Stimulated activated CD4-positive, alpha-beta T cell treated with anti-CD3 and anti-CD28 coated beads, Interleukin-4, amount 100 ng/mL, for 4 hours (primary cell): ENCODE results near the gene KCNQ2.
A peak's percentile ranks its signal among the peaks of the same experiment; 100 is the strongest.

Experiments used
- DNase-seq, 2 experiments: peaks; one replicate each; pipeline ENCODE4 v3.0.0-alpha.2; 2020

The KCNQ2 gene

GRCh38 chr20:63452341-63452740 lies 20.1 kb downstream of the KCNQ2 start:
- DNase-seq, result no peak

DNA sequence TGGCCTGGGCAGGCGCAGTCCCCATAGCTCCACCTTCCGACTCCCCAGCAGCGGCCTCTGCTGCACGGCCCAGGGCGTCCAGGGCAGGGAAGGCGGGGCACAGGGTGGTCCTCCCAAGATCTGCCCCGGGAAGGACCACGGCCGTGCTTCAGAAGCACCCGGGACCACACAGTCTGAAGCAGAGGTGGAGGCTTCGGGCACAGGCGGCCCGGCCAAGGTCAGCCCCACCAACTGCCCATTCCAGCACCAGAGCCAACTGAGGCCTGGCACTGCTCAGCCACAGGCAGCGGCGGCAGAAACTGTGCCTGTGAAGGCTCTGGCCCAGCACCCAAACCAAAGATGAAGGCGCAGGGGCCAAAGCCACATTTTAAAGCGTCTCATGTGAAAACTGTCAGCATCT lies 20.6 kb downstream of the KCNQ2 start:
- no peak for DNase-seq

- DNase-seq, result no peak
Measured at GRCh38 chr20:63449796-63450730, 22.4 kb downstream of the KCNQ2 start.

GRCh38 chr20:63449025-63449424 lies 23.4 kb downstream of the KCNQ2 start:
- DNase-seq, result no peak

GRCh38 chr20:63448031-63448430 lies 24.4 kb downstream of the KCNQ2 start:
- DNase-seq, result no peak

- DNase-seq, result no peak
Measured at GRCh38 chr20:63447320-63447719, 25.1 kb downstream of the KCNQ2 start.

GRCh38 chr20:63446216-63447024 lies 26.0 kb downstream of the KCNQ2 start:
- DNase-seq, result no peak

DNA sequence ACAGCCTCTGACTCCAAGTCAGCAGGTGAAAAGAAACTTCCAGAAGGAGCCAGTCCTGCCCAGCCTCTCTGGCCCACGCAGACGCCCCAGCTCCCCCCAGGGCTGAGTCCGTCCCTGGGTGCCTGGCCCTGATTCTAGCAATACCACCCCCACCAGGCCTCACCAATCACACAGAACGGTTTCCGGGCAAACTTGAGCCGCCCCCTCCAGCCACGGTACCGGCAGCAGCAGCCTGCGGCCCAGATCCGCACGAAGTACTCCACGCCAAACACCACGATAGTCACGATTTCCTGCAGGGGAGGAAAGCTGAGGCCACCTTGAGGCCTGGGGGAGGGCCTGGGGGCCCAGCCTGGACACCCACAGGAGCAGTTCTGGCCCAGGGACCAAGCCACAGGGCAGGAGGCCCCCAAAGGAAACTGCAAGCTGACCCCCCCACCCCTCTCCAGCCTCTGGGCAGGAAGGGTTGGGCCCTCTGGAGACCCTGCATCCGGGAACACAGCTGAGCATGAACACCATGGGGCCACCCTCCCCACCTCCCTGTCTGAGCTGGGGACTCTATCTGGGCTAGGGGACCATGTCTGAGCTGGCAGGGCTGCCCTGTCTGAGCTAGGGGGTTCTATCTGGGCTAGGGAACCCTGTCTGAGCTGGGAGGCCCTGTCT lies 27.2 kb downstream of the KCNQ2 start:
- DNase-seq, result no peak

- DNase-seq, result no peak
Measured at GRCh38 chr20:63444548-63444947, 27.9 kb downstream of the KCNQ2 start.

DNA sequence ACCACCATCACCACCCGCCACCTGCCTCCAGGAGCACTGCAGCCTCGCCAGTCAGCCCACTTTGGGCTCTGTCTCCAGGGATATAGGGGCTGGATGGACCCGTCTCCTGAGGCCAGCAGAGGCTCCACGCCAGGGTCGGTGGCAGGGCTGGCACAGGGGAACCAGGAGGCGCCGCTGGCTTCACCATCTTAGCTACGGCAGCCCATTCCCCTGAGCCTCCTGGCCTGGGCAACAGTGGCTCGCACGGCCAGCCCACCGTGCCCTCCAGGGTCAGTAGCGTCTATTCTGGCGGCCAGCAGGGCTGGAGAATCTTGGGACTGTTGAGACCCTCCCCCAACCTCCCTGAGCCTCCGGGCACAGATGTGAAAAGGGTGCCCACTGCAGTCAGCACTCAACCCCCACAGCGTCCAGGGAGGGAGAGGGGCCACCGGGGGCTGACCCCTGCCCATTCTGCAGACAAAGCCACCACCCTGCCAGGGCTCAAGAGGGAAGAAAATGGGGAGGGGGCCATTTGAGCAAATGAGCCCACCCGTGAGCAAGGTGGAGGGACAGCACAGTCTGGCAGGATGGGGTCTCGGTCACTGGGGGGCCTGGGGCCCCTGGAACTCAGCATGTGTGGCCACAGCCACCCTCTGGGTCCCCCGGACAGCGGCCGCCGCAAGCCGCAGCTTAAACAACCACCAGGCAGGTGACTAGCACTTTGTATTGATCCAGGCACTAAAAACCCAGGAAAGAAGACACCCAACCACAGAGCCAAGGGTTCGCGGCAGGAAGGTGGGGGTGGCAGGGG lies 28.7 kb downstream of the KCNQ2 start:
- DNase-seq, result no peak

DNA sequence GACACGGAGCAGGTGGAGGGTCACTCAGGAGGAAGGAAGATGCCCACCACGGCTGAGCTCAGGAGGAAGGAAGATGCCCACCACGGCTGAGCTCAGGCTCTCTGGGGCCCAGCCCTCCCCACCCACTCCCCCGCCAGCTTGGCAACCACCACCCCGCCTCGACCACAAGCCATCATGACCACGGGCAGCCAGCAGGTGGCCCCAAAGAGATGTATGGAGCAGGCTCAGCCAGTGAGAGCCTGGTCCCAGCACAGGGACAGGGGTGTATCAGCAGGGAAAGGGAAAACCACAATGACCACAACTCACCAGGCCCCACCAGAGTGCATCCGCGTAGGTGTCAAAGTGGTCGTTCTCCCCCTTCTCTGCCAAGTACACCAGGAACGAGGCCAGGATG lies 30.4 kb downstream of the KCNQ2 start:
- peak; percentile 55 to 57 for DNase-seq

GRCh38 chr20:63441136-63442099 lies 31.0 kb downstream of the KCNQ2 start:
- no peak for DNase-seq

GRCh38 chr20:63440366-63440955 lies 32.0 kb downstream of the KCNQ2 start:
- DNase-seq, result no peak

DNA sequence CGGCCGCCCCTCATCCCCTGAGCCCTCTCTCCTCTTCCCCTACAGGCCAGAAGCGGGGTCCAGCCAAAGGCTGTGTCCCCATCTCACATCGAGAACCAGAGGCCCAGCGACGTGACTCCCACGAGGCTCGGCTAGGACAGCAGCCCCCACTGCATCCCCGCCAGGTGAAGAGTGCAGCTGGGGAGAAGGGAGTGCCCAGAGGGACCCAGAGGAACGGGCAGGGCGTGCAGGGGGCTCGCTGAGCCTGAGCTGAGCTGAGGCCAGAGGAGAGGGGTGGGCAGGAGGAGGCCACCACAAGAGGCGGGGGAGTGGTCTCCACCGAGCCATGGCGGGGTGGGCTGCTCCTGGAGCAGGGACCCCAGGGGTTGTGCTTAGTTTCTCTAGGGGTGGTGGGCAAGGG lies 32.6 kb downstream of the KCNQ2 start:
- DNase-seq, result no peak

DNA sequence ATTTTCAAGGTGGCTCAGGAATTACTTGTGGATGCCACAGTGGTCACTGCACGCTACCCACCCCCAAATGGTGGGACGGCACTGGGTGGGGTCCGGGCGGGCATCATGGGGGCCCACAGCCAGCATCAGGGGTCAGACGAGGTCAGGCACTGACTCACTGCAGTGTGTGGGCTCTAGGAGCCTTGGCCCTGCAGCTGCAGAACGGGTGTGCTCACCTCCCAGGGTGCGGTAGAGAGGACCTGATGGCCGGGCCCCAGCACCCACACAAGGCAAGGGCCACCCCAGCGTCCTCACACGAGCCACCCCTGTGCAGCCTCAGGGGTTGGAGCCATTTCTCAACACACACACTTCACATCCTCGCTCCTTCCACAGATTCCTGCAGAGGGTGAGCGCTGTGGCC lies 34.3 kb downstream of the KCNQ2 start:
- DNase-seq, result no peak

DNA sequence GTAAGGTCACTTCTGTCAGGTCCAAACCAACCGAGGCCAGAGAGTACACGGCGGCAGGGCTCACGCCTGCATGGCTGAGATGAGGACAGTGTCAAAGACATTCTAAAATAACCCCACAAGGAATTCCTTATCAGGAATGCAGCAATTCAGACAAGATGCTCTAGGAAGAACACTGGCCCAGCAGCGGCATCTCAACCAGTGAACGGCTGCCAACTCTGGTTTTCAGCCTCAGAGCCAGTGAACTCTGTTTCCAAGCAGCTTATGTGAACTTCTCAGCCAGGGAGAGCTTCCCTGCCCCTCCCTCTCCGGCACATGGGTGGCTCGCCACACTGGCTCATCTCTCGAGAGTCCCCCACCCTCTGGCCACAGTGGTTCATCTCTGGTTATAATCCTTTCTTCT lies 36.9 kb downstream of the KCNQ2 start:
- no peak for DNase-seq

GRCh38 chr20:63434599-63435378 lies 37.7 kb downstream of the KCNQ2 start:
- peak; percentile 65 to 69 for DNase-seq

- DNase-seq, result no peak
Measured at GRCh38 chr20:63433756-63434531, 38.5 kb downstream of the KCNQ2 start.

DNA sequence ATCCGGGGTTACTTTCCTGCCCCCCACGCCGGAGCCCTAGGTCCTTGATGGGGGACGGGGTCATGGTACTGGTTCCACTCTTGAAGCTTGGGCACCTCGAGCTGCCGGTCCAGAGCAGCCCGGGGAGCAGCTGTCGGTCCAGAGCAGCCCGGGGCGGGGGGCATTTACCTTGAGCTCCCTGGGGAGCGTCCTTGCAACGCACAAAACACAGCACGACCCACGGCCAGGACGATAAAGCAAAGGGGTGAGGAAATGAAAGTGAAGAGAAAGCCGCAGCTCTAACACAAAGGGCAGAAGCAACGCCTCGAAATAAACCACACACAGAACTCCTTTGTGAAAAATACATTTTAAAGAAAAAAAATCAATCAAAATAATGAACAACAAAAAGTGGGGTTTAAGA lies 39.1 kb downstream of the KCNQ2 start:
- DNase-seq, result no peak
